ENCODE results near the gene SCEL. TPM values are rescaled to one million over a fixed set of nuclear protein-coding genes. Genes with fewer than 3 reads are reported as not detected.
"Not testable (repeated sequence)": the region's sequence is repeated elsewhere in the genome, so short reads cannot be mapped to it uniquely, and the experiment has no call there.

Gene SCEL
- total RNA-seq, 1 donor from 2014 or later = not detected

GRCh38 chr13:77513719-77514335 lies 21.7 kb upstream of the SCEL start:
- no peaks in the 10 kb centered on the region for H3K9me3 Mint-ChIP-seq (ENCODE audit: unreplicated experiment)
- H3K36me3 Mint-ChIP-seq (ENCODE audit: low read depth, unreplicated experiment) = no peaks in the 10 kb centered on the region
- DNase-seq (ENCODE audit: low spot score) = no peak
- no peaks in the 10 kb centered on the region for H3K4me1 Mint-ChIP-seq (ENCODE audit: unreplicated experiment)
- no peaks in the 10 kb centered on the region for H3K27me3 Mint-ChIP-seq (ENCODE audit: unreplicated experiment)
- no peak overlapping the region for H3K4me3 Mint-ChIP-seq (ENCODE audit: unreplicated experiment)
- TF ChIP-seq CTCF (IDR thresholded peaks at IDR 0.05; ENCODE audit: unreplicated experiment) = no peak
- no peak overlapping the region for H3K27ac Mint-ChIP-seq (ENCODE audit: unreplicated experiment)

- DNase-seq (ENCODE audit: low spot score) = no peak
- no peak for TF ChIP-seq CTCF (IDR thresholded peaks at IDR 0.05; ENCODE audit: unreplicated experiment)
- Mint-ChIP-seq H3K27me3 (ENCODE audit: unreplicated experiment) (no peaks in the 10 kb centered on the region), H3K4me1 (ENCODE audit: unreplicated experiment) (no peaks in the 10 kb centered on the region), H3K27ac (ENCODE audit: unreplicated experiment) (no peak overlapping the region), H3K4me3 (ENCODE audit: unreplicated experiment) (no peak overlapping the region), H3K36me3 (ENCODE audit: low read depth, unreplicated experiment) (no peaks in the 10 kb centered on the region), H3K9me3 (ENCODE audit: unreplicated experiment) (no peaks in the 10 kb centered on the region)
Measured at GRCh38 chr13:77514336-77514726, 21.2 kb upstream of the SCEL start.

GRCh38 chr13:77515785-77516184 lies 19.7 kb upstream of the SCEL start:
- Mint-ChIP-seq H3K4me3 (ENCODE audit: unreplicated experiment) (no peak overlapping the region), H3K27me3 (ENCODE audit: unreplicated experiment) (no peaks in the 10 kb centered on the region), H3K36me3 (ENCODE audit: low read depth, unreplicated experiment) (no peaks in the 10 kb centered on the region), H3K27ac (ENCODE audit: unreplicated experiment) (no peak overlapping the region), H3K4me1 (ENCODE audit: unreplicated experiment) (no peaks in the 10 kb centered on the region), H3K9me3 (ENCODE audit: unreplicated experiment) (no peaks in the 10 kb centered on the region)
- TF ChIP-seq CTCF (IDR thresholded peaks at IDR 0.05; ENCODE audit: unreplicated experiment) = no peak
- no peak for DNase-seq (ENCODE audit: low spot score)

GRCh38 chr13:77516342-77516789 lies 19.1 kb upstream of the SCEL start:
- Mint-ChIP-seq H3K27me3 (ENCODE audit: unreplicated experiment) (no peaks in the 10 kb centered on the region), H3K36me3 (ENCODE audit: low read depth, unreplicated experiment) (no peaks in the 10 kb centered on the region), H3K9me3 (ENCODE audit: unreplicated experiment) (no peaks in the 10 kb centered on the region), H3K4me1 (ENCODE audit: unreplicated experiment) (peaks cover 2% of the 10 kb centered on the region), H3K4me3 (ENCODE audit: unreplicated experiment) (no peak overlapping the region), H3K27ac (ENCODE audit: unreplicated experiment) (no peak overlapping the region)
- no peak for TF ChIP-seq CTCF (IDR thresholded peaks at IDR 0.05; ENCODE audit: unreplicated experiment)
- no peak for DNase-seq (ENCODE audit: low spot score)

- no peaks in the 10 kb centered on the region for H3K27me3 Mint-ChIP-seq (ENCODE audit: unreplicated experiment)
- H3K4me3 Mint-ChIP-seq (ENCODE audit: unreplicated experiment) = no peak overlapping the region
- no peak for DNase-seq (ENCODE audit: low spot score)
- H3K36me3 Mint-ChIP-seq (ENCODE audit: low read depth, unreplicated experiment) = no peaks in the 10 kb centered on the region
- TF ChIP-seq CTCF (IDR thresholded peaks at IDR 0.05; ENCODE audit: unreplicated experiment) = no peak
- H3K4me1 Mint-ChIP-seq (ENCODE audit: unreplicated experiment) = peaks cover 9% of the 10 kb centered on the region
- H3K27ac Mint-ChIP-seq (ENCODE audit: unreplicated experiment) = no peak overlapping the region
- no peaks in the 10 kb centered on the region for H3K9me3 Mint-ChIP-seq (ENCODE audit: unreplicated experiment)
Measured at GRCh38 chr13:77518266-77518665, 17.2 kb upstream of the SCEL start.

- H3K4me1 Mint-ChIP-seq (ENCODE audit: unreplicated experiment); H3K4me3 Mint-ChIP-seq (ENCODE audit: unreplicated experiment); H3K9me3 Mint-ChIP-seq (ENCODE audit: unreplicated experiment); H3K27ac Mint-ChIP-seq (ENCODE audit: unreplicated experiment); DNase-seq (ENCODE audit: low spot score); H3K27me3 Mint-ChIP-seq (ENCODE audit: unreplicated experiment); H3K36me3 Mint-ChIP-seq (ENCODE audit: low read depth, unreplicated experiment): not testable (repeated sequence)
Measured at GRCh38 chr13:77519396-77519795, 16.1 kb upstream of the SCEL start.
